Stimulated activated naive CD8-positive, alpha-beta T cell treated with anti-CD3 and anti-CD28 coated beads, Interleukin-15, Interleukin-2, amounts not matched to agents 100 U/mL and 50 U/mL, for 24 hours (primary cell): Measurements from ENCODE around the gene CYRIA.

Source experiments
- ATAC-seq: fragments of 150-1000 bp; cut with Tn5 transposase; one replicate; pipeline ENCODE4 v1.10.0; 2021
- DNase-seq: peaks from one replicate; pipeline ENCODE4 v3.0.0; 2021

Gene CYRIA

GRCh38 chr2:16665748-16666448, at the start of gene CYRIA:
CYRIA (minus strand) TSS chr2:16665834; CDS start chr2:16588119, 77,715 bp downstream.
- peak; percentile 76 for ATAC-seq
- peak; percentile 66 for DNase-seq

GRCh38 chr2:16713011-16713423, 47.4 kb upstream of the CYRIA start:
- DNase-seq (no peak), ATAC-seq (no peak)

GRCh38 chr2:16709769-16710168, 44.1 kb upstream of the CYRIA start:
- ATAC-seq (no peak), DNase-seq (no peak)

- ATAC-seq, result no peak
- DNase-seq, result no peak
Observed at GRCh38 chr2:16708173-16708572, 42.5 kb upstream of the CYRIA start.

- ATAC-seq, result no peak
- no peak for DNase-seq
Observed at GRCh38 chr2:16707014-16707623, 41.5 kb upstream of the CYRIA start.

- DNase-seq, result no peak
- no peak for ATAC-seq
Observed at GRCh38 chr2:16700551-16701259, 35.1 kb upstream of the CYRIA start.

GRCh38 chr2:16693854-16694253, 28.2 kb upstream of the CYRIA start:
- ATAC-seq, result no peak
- DNase-seq, result no peak

GRCh38 chr2:16691261-16691660, 25.6 kb upstream of the CYRIA start:
- DNase-seq, result no peak
- ATAC-seq, result no peak

GRCh38 chr2:16687955-16688354, 22.3 kb upstream of the CYRIA start:
- DNase-seq (no peak), ATAC-seq (no peak)

- no peak for ATAC-seq
- DNase-seq, result no peak
Observed at GRCh38 chr2:16687222-16687621, 21.6 kb upstream of the CYRIA start.

GRCh38 chr2:16686641-16687040, 21.0 kb upstream of the CYRIA start:
- DNase-seq (no peak), ATAC-seq (no peak)

- no peak for ATAC-seq
- DNase-seq, result no peak
Observed at GRCh38 chr2:16685340-16685715, 19.7 kb upstream of the CYRIA start.

- ATAC-seq (no peak), DNase-seq (no peak)
Observed at GRCh38 chr2:16684676-16685339, 19.2 kb upstream of the CYRIA start.

- DNase-seq (no peak), ATAC-seq (no peak)
Observed at GRCh38 chr2:16683576-16683975, 17.9 kb upstream of the CYRIA start.

- no peak for ATAC-seq
- no peak for DNase-seq
Observed at GRCh38 chr2:16682431-16683118, 16.9 kb upstream of the CYRIA start.

GRCh38 chr2:16680781-16681180, 15.1 kb upstream of the CYRIA start:
- ATAC-seq, result no peak
- DNase-seq, result no peak

- DNase-seq, result no peak
- ATAC-seq, result no peak
Observed at GRCh38 chr2:16680304-16680703, 14.7 kb upstream of the CYRIA start.

- ATAC-seq (no peak), DNase-seq (no peak)
Observed at GRCh38 chr2:16678964-16679363, 13.3 kb upstream of the CYRIA start.

- ATAC-seq (no peak), DNase-seq (no peak)
Observed at GRCh38 chr2:16677875-16678274, 12.2 kb upstream of the CYRIA start.

- DNase-seq (no peak), ATAC-seq (no peak)
Observed at GRCh38 chr2:16675781-16676180, 10.1 kb upstream of the CYRIA start.

- no peak for ATAC-seq
Observed at GRCh38 chr2:16674154-16674553, 8.5 kb upstream of the CYRIA start.

GRCh38 chr2:16671760-16672159, 6.1 kb upstream of the CYRIA start:
- ATAC-seq (no peak), DNase-seq (no peak)

More at GRCh38 chr2:16674154-16674553, 8.5 kb upstream of the CYRIA start:
- DNase-seq, result no peak
